Fibroblast of gingiva (primary cell): ENCODE data around the gene DRC1.

Experiments used
- DNase-seq: peaks from one replicate; pipeline ENCODE4 v3.0.0-alpha.2; 2011; ENCODE audit warnings: low read depth

DRC1 gene

GRCh38 chr2:26448651-26449050 lies 46.9 kb downstream of the DRC1 start:
- DNase-seq: no peak

- DNase-seq: no peak
These were observed 47.7 kb downstream of the DRC1 start for GRCh38 chr2:26449278-26450030.

GRCh38 chr2:26450031-26450635 lies 48.4 kb downstream of the DRC1 start:
- no peak for DNase-seq

GRCh38 chr2:26451700-26452099 lies 50.0 kb downstream of the DRC1 start:
- no peak for DNase-seq

GRCh38 chr2:26453421-26454329 lies 52.0 kb downstream of the DRC1 start:
- DNase-seq: no peak

- DNase-seq: no peak
These were observed 52.9 kb downstream of the DRC1 start for GRCh38 chr2:26454561-26455001.

GRCh38 chr2:26455037-26455669 lies 53.4 kb downstream of the DRC1 start:
- DNase-seq: no peak

- DNase-seq: no peak
These were observed 54.1 kb downstream of the DRC1 start for GRCh38 chr2:26455670-26456439.

GRCh38 chr2:26456440-26457250 lies 54.9 kb downstream of the DRC1 start:
- DNase-seq: no peak

GRCh38 chr2:26457251-26457666 lies 55.5 kb downstream of the DRC1 start:
- DNase-seq: no peak

- no peak for DNase-seq
These were observed 56.1 kb downstream of the DRC1 start for GRCh38 chr2:26457695-26458364.

GRCh38 chr2:26458365-26459042 lies 56.8 kb downstream of the DRC1 start:
- no peak for DNase-seq

- no peak for DNase-seq
These were observed 58.4 kb downstream of the DRC1 start for GRCh38 chr2:26459991-26460612.

- no peak for DNase-seq
These were observed 58.9 kb downstream of the DRC1 start for GRCh38 chr2:26460613-26461031.

- no peak for DNase-seq
These were observed 59.9 kb downstream of the DRC1 start for GRCh38 chr2:26461601-26462023.

GRCh38 chr2:26462100-26462499 lies 60.4 kb downstream of the DRC1 start:
- no peak for DNase-seq

GRCh38 chr2:26462511-26463243 lies 61.0 kb downstream of the DRC1 start:
- DNase-seq: peak; percentile 66
